PC-9 (cell line): Measurements from ENCODE around the gene TRIO. TPM values are rescaled to one million over a fixed set of nuclear protein-coding genes. Genes with fewer than 3 reads are reported as not detected.

Experiments
- BruUV-seq: library from RNA; stranded (reverse); fragments of 400-500 nt; replicated peaks from 2 replicates; lab custom pipeline; 2021; lab: Mats Ljungman, UMichigan
- CTCF ChIA-PET: fragments of 300-600 bp; sonication (Branson Sonifier 250); formaldehyde crosslinking; loops from one replicate; lab custom pipeline; 2022; ENCODE audit warnings: antibody characterized with exemption; lab: Charles Lee
- POLR2A ChIA-PET: fragments of 300-600 bp; sonication (Branson Sonifier 250); formaldehyde crosslinking; loops from one replicate; lab custom pipeline; 2022; ENCODE audit warnings: antibody characterized with exemption; ENCODE audit not compliant: unreplicated experiment; lab: Charles Lee
- DNase-seq, 2 experiments: peaks; one replicate each; pipeline versions ENCODE4 v3.0.0 to v3.0.0-alpha.2; 2015 to 2022; ENCODE audit warnings: mixed read lengths in 1 of 2
- H2AFZ ChIP-seq: fragments of 200-600 bp; sonication (generic); 2 replicates; pipeline ENCODE4 v1.8.1; 2017; ENCODE audit warnings: antibody characterized with exemption
- H3F3A ChIP-seq: fragments of 200-600 bp; sonication (generic); 2 replicates; pipeline ENCODE4 v1.8.1; 2017; ENCODE audit warnings: antibody characterized with exemption, mild to moderate bottlenecking, low read depth; ENCODE audit not compliant: insufficient read depth
- H3K27ac ChIP-seq: fragments of 200-600 bp; sonication (generic); 2 replicates; pipeline ENCODE4 v1.6.1; 2016; ENCODE audit warnings: mixed run types
- H3K27me3 ChIP-seq: fragments of 200-600 bp; sonication (generic); 2 replicates; pipeline ENCODE4 v1.6.1; 2016; ENCODE audit warnings: low read depth, mixed run types; ENCODE audit not compliant: insufficient read depth
- H3K36me3 ChIP-seq: fragments of 200-600 bp; sonication (generic); 2 replicates; pipeline ENCODE4 v1.6.1; 2016; ENCODE audit warnings: low read depth, mixed run types
- H3K4me1 ChIP-seq: fragments of 200-600 bp; sonication (generic); replicated peaks from 2 replicates; pipeline ENCODE4 v1.6.1; 2016; ENCODE audit warnings: mixed run types; ENCODE audit not compliant: insufficient read depth
- H3K4me2 ChIP-seq: fragments of 200-600 bp; sonication (generic); 2 replicates; pipeline ENCODE4 v1.6.1; 2017; ENCODE audit warnings: mixed run types
- H3K4me3 ChIP-seq: fragments of 200-600 bp; sonication (generic); 2 replicates; pipeline ENCODE4 v1.6.1; 2016; ENCODE audit warnings: mixed run types
- H3K79me2 ChIP-seq: fragments of 200-600 bp; sonication (generic); 2 replicates; pipeline ENCODE4 v1.6.1; 2017; ENCODE audit warnings: low read depth, mixed run types
- H3K9me2 ChIP-seq: fragments of 200-600 bp; sonication (generic); 2 replicates; pipeline ENCODE4 v1.8.1; 2017; ENCODE audit warnings: mild to moderate bottlenecking; ENCODE audit not compliant: insufficient read depth
- H3K9me3 ChIP-seq: fragments of 200-600 bp; sonication (generic); 2 replicates; pipeline ENCODE4 v1.8.1; 2016; ENCODE audit warnings: low read depth; ENCODE audit not compliant: insufficient read depth
- H4K20me1 ChIP-seq: fragments of 200-600 bp; sonication (generic); 2 replicates; pipeline ENCODE4 v1.8.1; 2017; ENCODE audit not compliant: insufficient read depth
- CTCF ChIP-seq: fragments of 200-600 bp; sonication (generic); conservative IDR thresholded peaks from 2 replicates; pipeline ENCODE4 v1.6.1; 2017; ENCODE audit warnings: mixed run types, antibody characterized with exemption, mild to moderate bottlenecking, moderate library complexity
- EZH2 ChIP-seq: fragments of 200-600 bp; sonication (generic); IDR thresholded peaks from 2 replicates; pipeline ENCODE4 v1.8.0; 2017; ENCODE audit warnings: antibody characterized with exemption, low read depth
- intact Hi-C: fragments of 100-400 bp; cut with micrococcal nuclease; formaldehyde crosslinking; loops from one replicate; pipeline ENCODE4 v1.10.0; 2022; ENCODE audit not compliant: unreplicated experiment
- total RNA-seq: library from RNA; stranded (reverse); gene quantifications from 2 replicates; pipeline ENCODE4 v1.2.3, GENCODE V29; 2021

The TRIO gene
- total RNA-seq, 1 experiment from 2014 or later, result 596 TPM

GRCh38 chr5:14342306-14342705 lies 199.2 kb downstream of the TRIO start:
- ChIA-PET POLR2A (no interaction called here), CTCF (interaction anchor here (0.6 kb wide), 2 partner anchors 10 to 863 kb away, joined by 4 to 8 read pairs; no protein-coding TSS in a partner anchor)
- no peak for DNase-seq
- no peak overlapping the region for H3K27ac ChIP-seq
- H3F3A ChIP-seq, result peaks cover 11% of the 10 kb centered on the region; the same call in 1 of the 2 replicates
- no peak overlapping the region for H3K4me3 ChIP-seq
- H4K20me1 ChIP-seq, result peaks cover 9% of the 10 kb centered on the region
- no TSS peak for BruUV-seq
- H3K4me2 ChIP-seq, result no peak overlapping the region
- no peak for TF ChIP-seq EZH2
- TF ChIP-seq CTCF, result no peak
- H3K79me2 ChIP-seq, result no peaks in the 10 kb centered on the region
- H3K27me3 ChIP-seq, result no peaks in the 10 kb centered on the region
- no peak overlapping the region for H2AFZ ChIP-seq
- no peaks in the 10 kb centered on the region for H3K9me3 ChIP-seq
- no peaks in the 10 kb centered on the region for H3K9me2 ChIP-seq
- H3K36me3 ChIP-seq, result peaks cover 12% of the 10 kb centered on the region; the same call in 1 of the 2 replicates
- no peaks in the 10 kb centered on the region for H3K4me1 ChIP-seq
- intact Hi-C loops, result no loop called here

GRCh38 chr5:14343376-14343775 lies 200.2 kb downstream of the TRIO start:
- BruUV-seq, result no TSS peak
- TF ChIP-seq EZH2 (no peak), CTCF (no peak)
- peaks cover 17% of the 10 kb centered on the region; the same call in 1 of the 2 replicates for H3K36me3 ChIP-seq

GRCh38 chr5:14347522-14347921 lies 204.4 kb downstream of the TRIO start:
- Histone ChIP-seq H3K79me2 (peaks cover 2% of the 10 kb centered on the region; the same call in 1 of the 2 replicates), H3F3A (peaks cover 30% of the 10 kb centered on the region; the same call in 1 of the 2 replicates), H3K4me3 (no peak overlapping the region), H3K9me2 (no peaks in the 10 kb centered on the region), H2AFZ (no peak overlapping the region), H3K27ac (no peak overlapping the region), H3K9me3 (no peaks in the 10 kb centered on the region), H3K4me1 (no peaks in the 10 kb centered on the region), H3K4me2 (no peak overlapping the region), H4K20me1 (peaks cover 14% of the 10 kb centered on the region), H3K36me3 (peaks cover 14% of the 10 kb centered on the region; the same call in 1 of the 2 replicates), H3K27me3 (no peaks in the 10 kb centered on the region)
- POLR2A ChIA-PET, result no interaction called here
- no peak for TF ChIP-seq EZH2
- intact Hi-C loops, result no loop called here
- BruUV-seq, result no TSS peak
- DNase-seq, result no peak
- CTCF ChIA-PET, result no interaction called here

More at GRCh38 chr5:14343376-14343775, 200.2 kb downstream of the TRIO start:
- H3K27ac ChIP-seq, result no peak overlapping the region
- intact Hi-C loops, result no loop called here
- no peak overlapping the region for H2AFZ ChIP-seq
- POLR2A ChIA-PET, result no interaction called here
- DNase-seq, result no peak
- no peak overlapping the region for H3K4me2 ChIP-seq
- no peaks in the 10 kb centered on the region for H3K9me2 ChIP-seq
- no peaks in the 10 kb centered on the region for H3K9me3 ChIP-seq
- no peaks in the 10 kb centered on the region for H3K79me2 ChIP-seq
- H3K27me3 ChIP-seq, result no peaks in the 10 kb centered on the region
- H4K20me1 ChIP-seq, result peaks cover 19% of the 10 kb centered on the region
- H3K4me1 ChIP-seq, result no peaks in the 10 kb centered on the region
- peaks cover 22% of the 10 kb centered on the region; the same call in 1 of the 2 replicates for H3F3A ChIP-seq
- CTCF ChIA-PET, result no interaction called here
- H3K4me3 ChIP-seq, result no peak overlapping the region
